Stimulated activated CD8-positive, alpha-beta memory T cell treated with anti-CD3 and anti-CD28 coated beads, Interleukin-4, amount 100 ng/mL, for 4 hours (primary cell): ENCODE results near the gene ZNF334.

Experiments used
- DNase-seq, 2 donors: peaks; one replicate each; pipeline ENCODE4 v3.0.0-alpha.2; 2020; ENCODE audit warnings: low read depth in 2 of 2, low spot score in 1 of 2

The ZNF334 gene

GRCh38 chr20:46488451-46488850 is 24.9 kb downstream of the ZNF334 start:
- no peak for DNase-seq

DNA sequence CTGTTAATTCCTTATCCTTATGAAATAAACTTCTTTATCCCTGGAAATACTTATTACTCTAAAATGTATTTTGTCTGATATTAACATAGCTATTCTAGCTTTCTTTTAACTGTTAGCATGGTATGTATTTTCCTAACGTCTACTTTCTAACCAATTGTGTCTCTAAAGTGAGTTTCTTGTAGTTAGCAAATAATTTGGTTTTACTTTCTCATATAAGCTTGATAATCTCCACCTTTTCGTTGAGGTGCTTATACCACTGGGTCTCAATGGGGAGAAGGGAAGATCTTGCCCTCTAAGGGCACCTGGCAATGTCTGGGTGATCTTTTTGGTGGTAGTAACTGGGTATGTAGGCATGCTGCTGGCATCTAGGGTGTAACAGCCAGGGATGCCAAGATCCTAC is 25.7 kb downstream of the ZNF334 start:
- no peak for DNase-seq

DNA sequence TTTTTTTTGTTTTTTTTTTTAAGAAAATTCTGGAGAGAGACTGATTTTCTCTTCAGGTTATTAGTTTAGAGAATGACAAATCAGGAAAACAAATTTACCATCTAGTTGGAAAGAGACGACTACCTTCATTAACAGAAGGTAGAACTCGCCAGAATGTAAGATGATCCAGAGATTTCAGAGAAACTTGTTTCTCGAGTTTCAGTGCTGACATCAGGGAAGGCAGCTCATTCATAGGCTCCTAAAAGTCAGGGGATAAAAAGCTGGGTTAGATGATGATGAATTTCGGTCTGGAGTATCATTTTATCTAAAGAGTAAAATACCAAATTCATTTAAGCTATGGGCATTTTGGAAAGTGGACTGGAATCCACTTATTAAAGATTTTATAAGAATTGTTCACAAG is 27.9 kb downstream of the ZNF334 start:
- no peak for DNase-seq

DNA sequence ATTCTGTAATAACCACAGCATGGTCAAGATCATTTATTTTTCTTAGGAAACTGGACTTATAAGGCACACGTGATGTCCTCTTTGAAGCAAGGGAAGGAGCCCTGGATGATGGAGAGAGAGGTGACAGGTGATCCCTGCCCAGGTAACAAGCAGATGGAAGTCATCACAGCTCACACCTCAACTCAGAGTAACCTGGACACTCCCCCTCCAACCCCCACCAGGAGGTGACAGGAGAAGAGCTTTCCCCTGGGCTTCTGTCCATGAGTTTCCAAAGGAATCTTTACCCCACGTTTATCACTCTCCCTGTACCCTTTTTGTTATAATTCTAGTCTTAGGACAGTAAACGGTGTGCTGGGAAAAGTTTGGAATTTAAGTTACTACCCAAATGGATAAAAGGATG is 28.4 kb downstream of the ZNF334 start:
- no peak for DNase-seq

DNA sequence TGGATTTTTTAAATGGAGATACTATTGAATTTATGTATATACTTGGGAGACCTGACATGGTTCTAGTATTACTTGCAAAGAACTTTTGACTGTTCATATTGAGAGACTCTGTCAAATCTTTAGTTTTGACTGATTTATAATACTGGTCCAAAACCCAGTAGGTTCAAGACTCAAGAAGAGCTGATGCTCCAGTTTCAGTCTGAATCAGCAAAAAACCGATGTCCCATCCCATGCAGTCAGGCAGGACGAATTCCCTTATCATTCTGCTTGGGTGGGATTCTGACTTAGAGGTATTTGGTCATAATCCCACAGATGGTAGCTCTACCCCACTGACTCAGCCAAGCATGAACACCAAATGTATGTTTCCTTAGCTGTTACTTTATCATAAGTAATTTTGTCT is 29.5 kb downstream of the ZNF334 start:
- DNase-seq: no peak

- DNase-seq: no peak
These were observed 30.5 kb downstream of the ZNF334 start for GRCh38 chr20:46482864-46483263.

GRCh38 chr20:46477640-46478039 is 35.7 kb downstream of the ZNF334 start:
- DNase-seq: no peak

- no peak for DNase-seq
These were observed 36.1 kb downstream of the ZNF334 start for GRCh38 chr20:46477225-46477624.

DNA sequence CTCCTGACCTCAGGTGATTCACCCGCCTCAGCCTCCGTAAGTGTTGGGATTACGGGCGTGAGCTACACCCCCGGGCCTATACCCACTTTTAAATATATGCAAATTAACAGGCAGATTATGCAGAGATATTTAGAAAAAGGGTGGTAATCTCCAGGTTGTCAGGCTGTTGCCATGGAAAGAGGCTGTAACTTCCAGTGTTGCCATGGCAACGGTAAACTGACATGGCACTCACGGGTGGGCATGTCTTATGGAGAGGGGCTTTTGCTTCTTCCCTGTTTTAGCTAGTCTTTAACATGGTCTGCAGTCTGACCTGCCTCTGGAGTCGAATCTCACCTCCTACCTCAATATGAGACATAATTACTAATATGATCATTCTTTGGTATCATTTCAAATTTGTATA is 44.9 kb downstream of the ZNF334 start:
- no peak for DNase-seq

DNA sequence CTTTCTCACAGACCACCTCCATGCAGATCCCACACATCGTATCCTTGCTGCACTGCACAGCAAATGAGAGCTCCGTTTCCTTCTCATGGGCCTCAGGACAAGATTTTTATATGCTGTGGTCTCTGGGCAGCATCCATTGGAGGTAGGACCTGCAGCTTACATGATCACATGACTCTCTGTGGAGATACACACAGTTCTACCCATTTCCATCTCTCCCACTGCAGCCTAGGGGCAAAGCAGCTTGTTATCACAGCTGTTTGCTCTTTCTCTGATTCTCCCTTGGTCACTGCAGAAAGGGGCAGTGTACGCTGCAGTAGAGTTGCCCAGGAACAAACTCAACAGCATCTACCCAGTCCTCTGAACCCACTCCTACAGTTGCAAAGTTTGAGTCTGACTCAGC is 48.9 kb downstream of the ZNF334 start:
- no peak for DNase-seq

GRCh38 chr20:46463852-46464251 is 49.5 kb downstream of the ZNF334 start:
- no peak for DNase-seq

GRCh38 chr20:46461808-46462207 is 51.6 kb downstream of the ZNF334 start:
- no peak for DNase-seq

GRCh38 chr20:46458866-46459750 is 54.3 kb downstream of the ZNF334 start:
- no peak for DNase-seq

- DNase-seq: no peak
These were observed 56.9 kb downstream of the ZNF334 start for GRCh38 chr20:46456255-46457028.

- DNase-seq: no peak
These were observed 57.6 kb downstream of the ZNF334 start for GRCh38 chr20:46455729-46456128.
